Heart left ventricle (tissue), 16 donors: ENCODE measurements around the gene TNFRSF6B. TPM values are rescaled to one million over a fixed set of nuclear protein-coding genes. Genes with fewer than 3 reads are reported as not detected.
A peak's percentile ranks its signal among the peaks of the same experiment; 100 is the strongest.
"Not testable (repeated sequence)": the region's sequence is repeated elsewhere in the genome, so short reads cannot be mapped to it uniquely, and the experiment has no call there.

Experiments used
- ATAC-seq, 4 donors: fragments of 200-7000 bp; cut with Tn5 transposase; one replicate each; pipeline ENCODE4 v1.9.1; 2020 to 2022; ENCODE audit warnings: moderate library complexity in 4 of 4, mild to moderate bottlenecking in 3 of 4, moderate number of reproducible peaks in 1 of 4
- DNase-seq, 5 donors: peaks; one replicate each; pipeline ENCODE4 v3.0.0-alpha.2; 2020
- H3K27ac ChIP-seq, 12 donors: fragments of 200-600 bp; sonication (generic) in 4 of 12; one replicate each; pipeline versions ENCODE4 v1.5.0 to v1.8.0; 2016 to 2022; ENCODE audit warnings: mild to moderate bottlenecking in 2 of 12
- H3K27me3 ChIP-seq, 9 donors: fragments of 200-600 bp; sonication (generic) in 2 of 9; one replicate each; pipeline versions ENCODE4 v1.5.1 to v1.8.0; 2016 to 2022; ENCODE audit warnings: mild to moderate bottlenecking in 3 of 9
- H3K36me3 ChIP-seq, 9 donors: fragments of 200-600 bp; sonication (generic) in 2 of 9; one replicate each; pipeline versions ENCODE4 v1.5.0 to v1.8.0; 2018 to 2022; ENCODE audit warnings: mild to moderate bottlenecking in 2 of 9
- H3K4me1 ChIP-seq, 12 donors: fragments of 200-600 bp; sonication (generic) in 4 of 12; one replicate each; pipeline versions ENCODE4 v1.5.0 to v1.8.0; 2016 to 2022; ENCODE audit warnings: mild to moderate bottlenecking in 3 of 12
- H3K4me3 ChIP-seq, 12 donors: fragments of 200-600 bp; sonication (generic) in 4 of 12; one replicate each; pipeline versions ENCODE4 v1.5.0 to v1.8.0; 2017 to 2022; ENCODE audit warnings: mild to moderate bottlenecking in 9 of 12, moderate library complexity in 4 of 12
- H3K9me3 ChIP-seq, 12 donors: fragments of 200-600 bp; sonication (generic) in 4 of 12; one replicate each; pipeline versions ENCODE4 v1.5.0 to v1.8.0; 2016 to 2022; ENCODE audit warnings: mild to moderate bottlenecking in 1 of 12
- CTCF ChIP-seq, 12 donors: fragments of 200-600 bp; sonication (generic) in 4 of 12; IDR thresholded peaks; one replicate each; pipeline versions ENCODE4 v1.5.0 to v1.8.0; 2018 to 2022; ENCODE audit warnings: antibody characterized with exemption in 12 of 12, mild to moderate bottlenecking in 5 of 12
- POLR2A ChIP-seq, 2 donors: fragments of 450-650 bp; IDR thresholded peaks; one replicate each; pipeline ENCODE4 v1.6.1; 2017; ENCODE audit warnings: antibody characterized with exemption in 2 of 2, mild to moderate bottlenecking in 2 of 2, moderate library complexity in 2 of 2
- WGBS, 4 donors: extraction: QIAGEN DNeasy Blood & Tissue Kit in 2 of 4; methylation state at CpG; one replicate each; pipeline versions ENCODE4 v1.1.5 to v1.1.7; 2013 to 2018; 5-methylcytosine and 5-hydroxymethylcytosine counted together
- intact Hi-C, 10 donors: fragments of 100-400 bp; cut with DNase I; formaldehyde crosslinking; loops; one replicate each; pipeline versions ENCODE4 v1.11.1 to v1.14.2; 2022
- polyA plus RNA-seq, 2 donors: library from polyadenylated mRNA; stranded (reverse); fragments of 200-250 nt; gene quantifications; one replicate each; pipeline ENCODE4 v1.2.3, GENCODE V29; 2013
- total RNA-seq, 9 donors: library from RNA; depleted of rRNA in 2 of 9; stranded (reverse); fragments of >200 nt in 2 of 9; fragmentation: NEBNext Ultra II Directional in 3 of 9; extraction: Animal tissue kit (Norgen Biotek cat#: 25700) in 3 of 9; gene quantifications; one replicate each; pipeline versions ENCODE4 v1.1.0 to v1.2.4, GENCODE V29; 2016 to 2023
- donor health status: ischemic (EF 13 %, LVEDD 7.1; RV severe dilation, severe dysfunction).
- donor health status: healthy with polysubstance abuse.
- donor health status: DM: no; HTN: yes; CAD: no.
- donor health status: DM: no; HTN: no; CAD: no.
- donor health status: ischemic (EF 25% LVEDD 6.9; RV normal size, moderate dysfunction).
- donor health status: ischemic (EF 25% LVEDD 5.7; RV mildly dilated, moderate dysfunction).
- donor health status: healthy.
- donor health status: DM: yes; HTN: yes; CAD: no.
- donor health status: ischemic (EF 35%, LVEDD 5.7; RV mildly dilated, moderate dysfunction).
- donor health status: nonischemic (EF 11% LVEDD 7.7; RV severe dilation, severe dysfunction).
- donor health status: DM: yes; HTN: yes; CAD: no.
- donor health status: PGD.
- donor health status: ischemic (EF 29% LVEDD 5.4; RV normal size, mild dysfunction).
- donor health status: nonischemic (EF 23%, LVEDD 6.1; RV moderate dilation, normal function).

TNFRSF6B gene
- total and polyA plus RNA-seq, 11 donors, result 0.42 to 6.4 (median 1.7) TPM; not detected in 1

GRCh38 chr20:63659370-63659769 lies 37.1 kb upstream of the TNFRSF6B start:
- peak overlapping the region in 9 of 12 donors; percentile 65 to 98 (median 91) for H3K27ac ChIP-seq
- DNase-seq (no peak), ATAC-seq (no peak)
- H3K36me3 ChIP-seq, result peaks cover 0 to 41% (median 32%) of the 10 kb centered on the region in 9 donors
- H3K27me3 ChIP-seq, result no peaks in the 10 kb centered on the region
- H3K4me3 ChIP-seq, result peak overlapping the region; percentile 61 to 91 (median 78)
- peaks cover 3 to 24% (median 16%) of the 10 kb centered on the region in 12 donors for H3K4me1 ChIP-seq
- intact Hi-C loops, result loop anchor here in 1 of 10 donors (2.0 to 10.0 kb wide), 3 partner anchors 33 to 205 kb away; partner anchors contain the start of genes ABHD16B, GMEB2, LIME1 and SLC2A4RG
- TF ChIP-seq POLR2A (IDR thresholded peaks at IDR 0.05) (no peak), CTCF (IDR thresholded peaks at IDR 0.05) (no peak)
- 62 to 71% (median 65%) methylated on average over 13 of the region's 13 CpGs for WGBS, 4 donors
- no peaks in the 10 kb centered on the region for H3K9me3 ChIP-seq

GRCh38 chr20:63660174-63660573 lies 36.3 kb upstream of the TNFRSF6B start:
- H3K9me3 ChIP-seq, H3K27me3 ChIP-seq, DNase-seq, intact Hi-C loops, ATAC-seq, H3K4me3 ChIP-seq, H3K27ac ChIP-seq: not testable (repeated sequence)
- Histone ChIP-seq H3K36me3 (peaks cover 0 to 45% (median 32%) of the 10 kb centered on the region in 9 donors), H3K4me1 (peaks cover 3 to 23% (median 16%) of the 10 kb centered on the region in 12 donors)
- WGBS, 4 donors, result 88 to 93% (median 92%) methylated on average over 10 of the region's 10 CpGs

- WGBS, 4 donors, result 85 to 93% (median 87%) methylated on average over 8 of the region's 8 CpGs
- no peak overlapping the region for H3K27ac ChIP-seq
- DNase-seq (no peak), ATAC-seq (no peak)
- peaks cover 3 to 23% (median 16%) of the 10 kb centered on the region in 12 donors for H3K4me1 ChIP-seq
- no peaks in the 10 kb centered on the region for H3K27me3 ChIP-seq
- TF ChIP-seq POLR2A (IDR thresholded peaks at IDR 0.05) (no peak), CTCF (IDR thresholded peaks at IDR 0.05) (no peak)
- H3K36me3 ChIP-seq, result peaks cover 0 to 47% (median 32%) of the 10 kb centered on the region in 9 donors
- no peaks in the 10 kb centered on the region for H3K9me3 ChIP-seq
- intact Hi-C loops, result no loop called here
- no peak overlapping the region for H3K4me3 ChIP-seq
These were observed 35.8 kb upstream of the TNFRSF6B start for GRCh38 chr20:63660622-63661021.

- Histone ChIP-seq H3K27me3 (no peaks in the 10 kb centered on the region), H3K4me3 (no peak overlapping the region), H3K36me3 (peaks cover 0 to 52% (median 36%) of the 10 kb centered on the region in 9 donors), H3K4me1 (peaks cover 3 to 23% (median 16%) of the 10 kb centered on the region in 12 donors), H3K9me3 (no peaks in the 10 kb centered on the region), H3K27ac (no peak overlapping the region)
- DNase-seq (no peak), ATAC-seq (no peak)
- WGBS, 4 donors, result 95 to 97% (median 96%) methylated on average over 17 to 22 of the region's 22 CpGs
- intact Hi-C loops, result no loop called here
- TF ChIP-seq POLR2A (IDR thresholded peaks at IDR 0.05) (no peak), CTCF (IDR thresholded peaks at IDR 0.05) (no peak)
These were observed 35.3 kb upstream of the TNFRSF6B start for GRCh38 chr20:63661108-63661507.
